ENCODE measurements around the gene SNX20. TPM values are rescaled to one million over a fixed set of nuclear protein-coding genes. Genes with fewer than 3 reads are reported as not detected.

The SNX20 gene
- total and polyA plus RNA-seq, 2 donors (not counting 3 experiments of a cell fraction or from before 2014, with no cell fraction given) = not detected

- no peaks in the 10 kb centered on the region for H3K27me3 ChIP-seq (ENCODE audit: control insufficient read depth in 2 of 2, insufficient read depth in 2 of 2, low read length in 2 of 2)
- no peaks in the 10 kb centered on the region for H3K36me3 ChIP-seq (ENCODE audit: control insufficient read depth in 2 of 2, extremely low read depth in 1 of 2, insufficient read depth in 2 of 2, low read length in 2 of 2)
- no peak for FAIRE-seq
- dilution Hi-C loops (cut with MboI; ENCODE audit: extremely low pct_ligation_motif_present, low sequenced_read_pairs) (no loop called here), intact Hi-C loops (cut with micrococcal nuclease) (no loop called here)
- DNase-seq (ENCODE audit: low read depth, low spot score) = no peak
- no peak overlapping the region for H3K27ac ChIP-seq (ENCODE audit: insufficient read depth, low read depth, low read length)
- no peaks in the 10 kb centered on the region for H3K9me3 ChIP-seq (replicated peaks; ENCODE audit: control insufficient read depth, insufficient read depth, low read length)
- ChIA-PET POLR2A (no interaction called here), CTCF (interaction anchor here (1.0 kb wide), 1 partner anchor 51 kb away, joined by 13 read pairs; no protein-coding TSS in a partner anchor)
- H3K9ac ChIP-seq (replicated peaks; ENCODE audit: extremely low read depth, insufficient read depth, low read length) = no peak overlapping the region
- H3K4me2 ChIP-seq (ENCODE audit: insufficient read depth, low read length) = no peak overlapping the region
- no TSS peak for BruUV-seq (replicated peaks)
- no peak overlapping the region for H2AFZ ChIP-seq (ENCODE audit: low read depth, low read length)
- H3K9me1 ChIP-seq (replicated peaks; ENCODE audit: control insufficient read depth, extremely low read depth, insufficient read depth, low read length) = no peaks in the 10 kb centered on the region
- no peaks in the 10 kb centered on the region for H4K20me1 ChIP-seq (replicated peaks; ENCODE audit: control insufficient read depth, extremely low read depth, insufficient read depth, low read length)
- no peak overlapping the region for H3K4me3 ChIP-seq (replicated peaks in 1 of 3; ENCODE audit: insufficient read depth in 1 of 3, low read depth in 1 of 3, low read length in 3 of 3)
- no peak for TF ChIP-seq JUN (IDR thresholded peaks at IDR 0.05; ENCODE audit: borderline replicate concordance, insufficient read depth, insufficient read length, low read depth)
- TF ChIP-seq GATA2 (IDR thresholded peaks at IDR 0.05; ENCODE audit: insufficient read depth, insufficient read length, low read depth, low read length) = no peak
- no peak for TF ChIP-seq MYC (IDR thresholded peaks at IDR 0.05; ENCODE audit: low read depth, low read length)
- no peak for TF ChIP-seq POLR2A (IDR thresholded peaks at IDR 0.05; ENCODE audit: low read depth, low read length)
- no peak for TF ChIP-seq MAX (IDR thresholded peaks at IDR 0.05; ENCODE audit: insufficient read depth, insufficient read length)
- no peak for TF ChIP-seq POLR2AphosphoS5 (IDR thresholded peaks at IDR 0.05; ENCODE audit: insufficient read depth, low read depth, low read length)
- no peaks in the 10 kb centered on the region for H3K79me2 ChIP-seq (ENCODE audit: control insufficient read depth, insufficient read depth, low read length)
- no peaks in the 10 kb centered on the region for H3K4me1 ChIP-seq (ENCODE audit: control insufficient read depth, extremely low read depth, insufficient read depth, low read length)
These were observed 36.9 kb downstream of the SNX20 start for GRCh38 chr16:50644245-50644644.

GRCh38 chr16:50643192-50643591, 37.9 kb downstream of the SNX20 start:
- intact Hi-C loops (cut with micrococcal nuclease) = no loop called here
- Histone ChIP-seq H3K79me2 (ENCODE audit: control insufficient read depth, insufficient read depth, low read length) (no peaks in the 10 kb centered on the region), H2AFZ (ENCODE audit: low read depth, low read length) (no peak overlapping the region), H4K20me1 (replicated peaks; ENCODE audit: control insufficient read depth, extremely low read depth, insufficient read depth, low read length) (no peaks in the 10 kb centered on the region), H3K36me3 (ENCODE audit: control insufficient read depth in 2 of 2, extremely low read depth in 1 of 2, insufficient read depth in 2 of 2, low read length in 2 of 2) (no peaks in the 10 kb centered on the region), H3K27ac (ENCODE audit: insufficient read depth, low read depth, low read length) (no peak overlapping the region), H3K27me3 (ENCODE audit: control insufficient read depth in 2 of 2, insufficient read depth in 2 of 2, low read length in 2 of 2) (no peaks in the 10 kb centered on the region), H3K9me3 (replicated peaks; ENCODE audit: control insufficient read depth, insufficient read depth, low read length) (no peaks in the 10 kb centered on the region), H3K9me1 (replicated peaks; ENCODE audit: control insufficient read depth, extremely low read depth, insufficient read depth, low read length) (no peaks in the 10 kb centered on the region), H3K4me2 (ENCODE audit: insufficient read depth, low read length) (no peak overlapping the region), H3K4me1 (ENCODE audit: control insufficient read depth, extremely low read depth, insufficient read depth, low read length) (no peaks in the 10 kb centered on the region), H3K9ac (replicated peaks; ENCODE audit: extremely low read depth, insufficient read depth, low read length) (no peak overlapping the region), H3K4me3 (replicated peaks in 1 of 3; ENCODE audit: insufficient read depth in 1 of 3, low read depth in 1 of 3, low read length in 3 of 3) (no peak overlapping the region)
- FAIRE-seq = no peak
- no peak for DNase-seq (ENCODE audit: low read depth, low spot score)
- BruUV-seq (replicated peaks) = no TSS peak
- dilution Hi-C loops (cut with MboI; ENCODE audit: extremely low pct_ligation_motif_present, low sequenced_read_pairs) = no loop called here
- ChIA-PET CTCF (interaction anchor here (1.4 kb wide), 1 partner anchor 163 kb away, joined by 4 read pairs; no protein-coding TSS in a partner anchor), POLR2A (no interaction called here)
- TF ChIP-seq FOS (IDR thresholded peaks at IDR 0.05; ENCODE audit: borderline replicate concordance, insufficient read depth, low read length) (no peak), GATA2 (IDR thresholded peaks at IDR 0.05; ENCODE audit: insufficient read depth, insufficient read length, low read depth, low read length) (no peak), CTCF (IDR thresholded peaks at IDR 0.05; ENCODE audit: extremely low read depth in 1 of 2, insufficient read depth in 1 of 2, low read depth in 1 of 2, low read length in 2 of 2) (no peak), MAX (IDR thresholded peaks at IDR 0.05; ENCODE audit: insufficient read depth, insufficient read length) (no peak), JUN (IDR thresholded peaks at IDR 0.05; ENCODE audit: borderline replicate concordance, insufficient read depth, insufficient read length, low read depth) (no peak), MYC (IDR thresholded peaks at IDR 0.05; ENCODE audit: low read depth, low read length) (no peak), EZH2 (IDR thresholded peaks at IDR 0.05; ENCODE audit: borderline replicate concordance, low read depth, low read length, severe bottlenecking) (no peak), POLR2AphosphoS5 (IDR thresholded peaks at IDR 0.05; ENCODE audit: insufficient read depth, low read depth, low read length) (no peak), POLR2A (IDR thresholded peaks at IDR 0.05; ENCODE audit: low read depth, low read length) (no peak)
